ENCODE measurements around the gene CIDEC. TPM values are rescaled to one million over a fixed set of nuclear protein-coding genes. Genes with fewer than 3 reads are reported as not detected.

The CIDEC gene
- total RNA-seq, 1 experiment from 2014 or later: 1.9 TPM

DNA sequence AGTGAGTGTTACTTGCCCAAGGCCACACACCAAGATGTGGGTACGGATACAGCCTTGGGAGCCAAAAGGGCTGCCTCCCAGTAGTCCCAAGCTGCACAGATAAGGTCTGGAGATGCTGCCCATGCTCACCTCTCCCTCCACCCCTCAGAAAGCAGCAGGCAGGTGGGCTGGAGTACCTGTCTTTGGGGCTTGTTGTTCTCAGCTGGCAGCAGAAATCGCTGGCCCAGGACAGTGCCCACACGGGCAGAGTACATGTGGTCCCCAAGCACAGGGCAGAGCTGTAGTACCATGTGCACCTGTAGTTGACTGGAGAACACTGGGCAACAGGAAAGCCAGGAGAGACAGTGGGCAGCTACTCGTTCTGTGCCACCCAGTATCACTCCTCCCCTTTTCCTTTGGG lies 41.2 kb downstream of the CIDEC start:
- H3K27ac Mint-ChIP-seq (ENCODE audit: unreplicated experiment): no peak overlapping the region
- Histone ChIP-seq H3K4me3 (ENCODE audit: low read depth, low read length) (no peak overlapping the region), H3K9me3 (no peaks in the 10 kb centered on the region), H3K27me3 (replicated peaks; ENCODE audit: control insufficient read depth, insufficient read depth, low read length) (no peaks in the 10 kb centered on the region), H3K4me1 (no peaks in the 10 kb centered on the region), H3K36me3 (ENCODE audit: control insufficient read depth, insufficient read depth, low read length) (peaks cover 1% of the 10 kb centered on the region; the same call in 1 of the 2 replicates)
- POLR2A ChIA-PET: no interaction called here
- peaks cover 42% of the 10 kb centered on the region for H3K36me3 Mint-ChIP-seq (ENCODE audit: insufficient read depth, unreplicated experiment)
- TF ChIP-seq, protein P1, sequence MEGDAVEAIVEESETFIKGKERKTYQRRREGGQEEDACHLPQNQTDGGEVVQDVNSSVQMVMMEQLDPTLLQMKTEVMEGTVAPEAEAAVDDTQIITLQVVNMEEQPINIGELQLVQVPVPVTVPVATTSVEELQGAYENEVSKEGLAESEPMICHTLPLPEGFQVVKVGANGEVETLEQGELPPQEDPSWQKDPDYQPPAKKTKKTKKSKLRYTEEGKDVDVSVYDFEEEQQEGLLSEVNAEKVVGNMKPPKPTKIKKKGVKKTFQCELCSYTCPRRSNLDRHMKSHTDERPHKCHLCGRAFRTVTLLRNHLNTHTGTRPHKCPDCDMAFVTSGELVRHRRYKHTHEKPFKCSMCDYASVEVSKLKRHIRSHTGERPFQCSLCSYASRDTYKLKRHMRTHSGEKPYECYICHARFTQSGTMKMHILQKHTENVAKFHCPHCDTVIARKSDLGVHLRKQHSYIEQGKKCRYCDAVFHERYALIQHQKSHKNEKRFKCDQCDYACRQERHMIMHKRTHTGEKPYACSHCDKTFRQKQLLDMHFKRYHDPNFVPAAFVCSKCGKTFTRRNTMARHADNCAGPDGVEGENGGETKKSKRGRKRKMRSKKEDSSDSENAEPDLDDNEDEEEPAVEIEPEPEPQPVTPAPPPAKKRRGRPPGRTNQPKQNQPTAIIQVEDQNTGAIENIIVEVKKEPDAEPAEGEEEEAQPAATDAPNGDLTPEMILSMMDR (IDR thresholded peaks at IDR 0.05; ENCODE audit: insufficient read depth in 1 of 2, low read depth in 1 of 2, low read length in 1 of 2, severe bottlenecking in 1 of 2, unreplicated experiment in 1 of 2): no peak
- DNase-seq: no peak
- H3K9me3 Mint-ChIP-seq (ENCODE audit: unreplicated experiment): no peaks in the 10 kb centered on the region
- intact Hi-C loops (cut with micrococcal nuclease; ENCODE audit: unreplicated experiment): no loop called here
- CTCF ChIA-PET: interaction anchor here (0.7 kb wide), 1 partner anchor 95 kb away, joined by 3 read pairs; the partner anchor contains the start of gene CRELD1
- BruUV-seq (replicated peaks): no TSS peak
- peaks cover 8% of the 10 kb centered on the region for H3K4me1 Mint-ChIP-seq (ENCODE audit: low read depth, unreplicated experiment)
- H3K4me3 Mint-ChIP-seq (ENCODE audit: unreplicated experiment): no peak overlapping the region
- no peaks in the 10 kb centered on the region for H3K27me3 Mint-ChIP-seq (ENCODE audit: insufficient read depth, unreplicated experiment)

DNA sequence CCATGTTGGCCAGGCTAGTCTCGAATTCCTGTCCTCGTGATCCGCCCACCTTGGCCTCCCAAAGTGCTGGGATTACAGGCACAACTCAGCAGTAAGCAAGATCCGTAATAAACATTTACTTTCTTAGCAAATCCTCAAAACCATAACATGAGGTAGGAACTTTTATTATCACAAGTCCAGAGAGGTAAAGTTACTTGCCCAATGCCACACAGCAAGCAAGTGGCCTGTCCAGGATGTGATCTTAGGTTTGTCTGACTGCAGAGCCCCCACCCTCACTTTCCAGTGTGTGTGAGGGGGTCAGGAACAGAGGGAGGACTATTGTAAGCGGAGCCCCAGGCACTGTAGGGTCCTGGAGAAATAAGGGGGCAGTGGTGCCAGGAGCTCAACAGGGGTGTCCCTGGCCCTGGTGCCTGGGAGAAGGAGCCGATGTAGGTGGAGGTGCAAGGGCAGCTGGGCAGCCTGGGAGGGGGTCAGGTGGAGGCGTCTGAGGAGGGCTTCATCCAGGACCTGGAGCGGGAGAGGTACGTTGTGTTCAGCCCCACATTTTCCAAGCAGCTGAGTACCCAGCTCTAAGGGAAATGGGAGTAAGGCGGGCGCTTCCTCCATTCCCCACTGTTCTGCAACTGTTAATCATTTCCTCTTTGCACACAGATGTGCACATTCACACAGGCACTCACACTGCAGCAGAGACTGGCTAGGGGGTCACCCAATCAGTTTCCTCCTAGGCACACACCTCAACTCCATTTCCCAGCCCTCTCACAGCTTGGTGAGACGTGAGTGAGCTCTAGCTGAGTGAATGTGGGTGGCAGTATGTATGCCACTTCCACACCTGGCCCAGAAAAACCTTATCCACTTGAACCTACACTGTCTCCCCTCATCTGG lies 42.1 kb downstream of the CIDEC start:
- Mint-ChIP-seq H3K27ac (ENCODE audit: unreplicated experiment) (no peak overlapping the region), H3K36me3 (ENCODE audit: insufficient read depth, unreplicated experiment) (peaks cover 34% of the 10 kb centered on the region), H3K27me3 (ENCODE audit: insufficient read depth, unreplicated experiment) (no peaks in the 10 kb centered on the region), H3K9me3 (ENCODE audit: unreplicated experiment) (no peaks in the 10 kb centered on the region), H3K4me3 (ENCODE audit: unreplicated experiment) (no peak overlapping the region), H3K4me1 (ENCODE audit: low read depth, unreplicated experiment) (peaks cover 8% of the 10 kb centered on the region)
- ChIA-PET POLR2A (no interaction called here), CTCF (no interaction called here)
- H3K9me3 ChIP-seq: no peaks in the 10 kb centered on the region
- no peaks in the 10 kb centered on the region for H3K4me1 ChIP-seq
- no peak overlapping the region for H3K4me3 ChIP-seq (ENCODE audit: low read depth, low read length)
- no peaks in the 10 kb centered on the region for H3K27me3 ChIP-seq (replicated peaks; ENCODE audit: control insufficient read depth, insufficient read depth, low read length)
- intact Hi-C loops (cut with micrococcal nuclease; ENCODE audit: unreplicated experiment): no loop called here
- H3K36me3 ChIP-seq (ENCODE audit: control insufficient read depth, insufficient read depth, low read length): peaks cover 1% of the 10 kb centered on the region; the same call in 1 of the 2 replicates
- DNase-seq: no peak
- TF ChIP-seq, protein P1 (IDR thresholded peaks at IDR 0.05; ENCODE audit: insufficient read depth in 1 of 2, low read depth in 1 of 2, low read length in 1 of 2, severe bottlenecking in 1 of 2, unreplicated experiment in 1 of 2): no peak
- no TSS peak for BruUV-seq (replicated peaks)

DNA sequence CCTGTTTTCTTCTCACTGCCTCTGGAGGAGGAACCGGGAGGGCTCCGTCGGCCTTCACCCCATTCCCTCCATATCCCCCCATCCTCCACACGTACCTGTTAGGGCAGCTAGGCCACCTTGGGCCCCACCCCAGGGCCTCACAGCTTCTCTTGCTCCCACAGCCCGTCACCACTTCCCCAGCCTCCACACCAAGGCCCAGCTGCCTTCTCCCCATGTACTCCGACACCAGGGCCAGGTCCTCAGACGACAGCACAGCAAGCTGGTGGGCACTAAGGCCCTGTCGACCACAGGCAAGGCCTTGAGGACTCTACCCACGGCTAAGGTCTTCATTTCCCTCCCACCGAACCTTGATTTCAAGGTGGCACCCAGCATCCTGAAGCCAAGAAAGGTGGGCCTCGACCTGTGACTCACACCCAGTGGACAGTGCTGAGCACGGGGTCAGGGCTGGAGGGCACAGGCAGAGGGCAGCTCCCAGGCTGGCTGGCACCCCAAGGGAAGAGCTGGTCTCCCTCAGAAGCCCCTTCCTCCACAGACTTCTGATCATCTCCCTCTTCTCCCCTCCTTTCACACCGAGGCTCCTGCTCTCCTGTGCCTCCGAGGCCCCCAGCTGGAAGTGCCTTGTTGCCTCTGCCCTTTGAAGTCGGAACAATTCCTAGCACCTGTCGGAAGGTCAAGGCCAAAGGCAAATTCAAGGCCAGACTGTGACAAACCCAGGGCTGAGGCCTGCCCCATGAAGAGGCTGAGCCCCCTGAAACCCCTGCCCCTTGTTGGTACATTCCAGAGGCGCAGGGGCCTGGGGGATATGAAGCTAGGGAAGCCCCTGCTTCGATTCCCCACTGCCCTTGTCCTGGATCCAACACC lies 45.3 kb downstream of the CIDEC start:
- Histone ChIP-seq H3K36me3 (ENCODE audit: control insufficient read depth, insufficient read depth, low read length) (peaks cover 1% of the 10 kb centered on the region; the same call in 1 of the 2 replicates), H3K4me1 (no peaks in the 10 kb centered on the region), H3K4me3 (ENCODE audit: low read depth, low read length) (no peak overlapping the region), H3K9me3 (no peaks in the 10 kb centered on the region), H3K27me3 (replicated peaks; ENCODE audit: control insufficient read depth, insufficient read depth, low read length) (no peaks in the 10 kb centered on the region)
- CTCF ChIA-PET: no interaction called here
- H3K27me3 Mint-ChIP-seq (ENCODE audit: insufficient read depth, unreplicated experiment): no peaks in the 10 kb centered on the region
- H3K27ac Mint-ChIP-seq (ENCODE audit: unreplicated experiment): no peak overlapping the region
- intact Hi-C loops (cut with micrococcal nuclease; ENCODE audit: unreplicated experiment): no loop called here
- TF ChIP-seq, protein P1 (IDR thresholded peaks at IDR 0.05; ENCODE audit: insufficient read depth in 1 of 2, low read depth in 1 of 2, low read length in 1 of 2, severe bottlenecking in 1 of 2, unreplicated experiment in 1 of 2): no peak
- H3K36me3 Mint-ChIP-seq (ENCODE audit: insufficient read depth, unreplicated experiment): peaks cover 24% of the 10 kb centered on the region
- no peak overlapping the region for H3K4me3 Mint-ChIP-seq (ENCODE audit: unreplicated experiment)
- no peaks in the 10 kb centered on the region for H3K9me3 Mint-ChIP-seq (ENCODE audit: unreplicated experiment)
- no peak for DNase-seq
- H3K4me1 Mint-ChIP-seq (ENCODE audit: low read depth, unreplicated experiment): no peaks in the 10 kb centered on the region
- BruUV-seq (replicated peaks): no TSS peak
- POLR2A ChIA-PET: no interaction called here
